Suprapubic skin (tissue), 4 donors: ENCODE measurements around the gene MAML2. TPM values are rescaled to one million over a fixed set of nuclear protein-coding genes. Genes with fewer than 3 reads are reported as not detected.

Experiments used
- DNase-seq, 2 donors: peaks; one replicate each; pipeline ENCODE4 v3.0.0-alpha.2; 2019; ENCODE audit warnings: low spot score in 2 of 2
- H3K27ac ChIP-seq: fragments of 200-600 bp; sonication (generic); one replicate; pipeline ENCODE4 v1.5.1; 2019
- H3K27me3 ChIP-seq: fragments of 200-600 bp; sonication (generic); one replicate; pipeline ENCODE4 v1.5.1; 2019
- H3K36me3 ChIP-seq: fragments of 200-600 bp; sonication (generic); one replicate; pipeline ENCODE4 v1.5.1; 2019
- H3K4me1 ChIP-seq: fragments of 200-600 bp; sonication (generic); one replicate; pipeline ENCODE4 v1.5.1; 2019
- H3K4me3 ChIP-seq: fragments of 200-600 bp; sonication (generic); one replicate; pipeline ENCODE4 v1.5.1; 2019; ENCODE audit warnings: mild to moderate bottlenecking
- H3K9me3 ChIP-seq: fragments of 200-600 bp; sonication (generic); one replicate; pipeline ENCODE4 v1.5.1; 2019
- CTCF ChIP-seq, 2 donors: fragments of 200-600 bp in 1 of 2; fragments of 450-650 bp in 1 of 2; sonication (generic) in 1 of 2; IDR thresholded peaks; one replicate each; pipeline ENCODE4 v1.5.1; 2016 to 2019; ENCODE audit warnings: antibody characterized with exemption in 2 of 2, mild to moderate bottlenecking in 1 of 2, moderate library complexity in 1 of 2
- EP300 ChIP-seq: sonication (generic); formaldehyde crosslinking; IDR thresholded peaks from one replicate; pipeline ENCODE4 v1.6.1; 2017; ENCODE audit warnings: antibody characterized with exemption
- POLR2A ChIP-seq, 2 donors: fragments of 450-650 bp; IDR thresholded peaks; one replicate each; pipeline ENCODE4 v1.6.1; 2017; ENCODE audit warnings: antibody characterized with exemption in 2 of 2, mild to moderate bottlenecking in 2 of 2, moderate library complexity in 2 of 2
- POLR2AphosphoS5 ChIP-seq, 3 donors: sonication (generic); formaldehyde crosslinking; IDR thresholded peaks; one replicate each; pipeline ENCODE4 v1.6.1; 2017; ENCODE audit warnings: antibody characterized with exemption in 3 of 3
- WGBS: methylation state at CpG from one replicate; pipeline ENCODE4 v1.1.5; 2018; 5-methylcytosine and 5-hydroxymethylcytosine counted together
- total RNA-seq, 4 donors: library from RNA; depleted of rRNA; stranded (reverse); fragments of >200 nt; gene quantifications; one replicate each; pipeline ENCODE4 v1.1.0, GENCODE V29; 2016

The MAML2 gene
- total RNA-seq, 4 donors from 2014 or later = 24.9 to 44.4 (median 30.9) TPM

GRCh38 chr11:96088914-96089313 lies 254.1 kb downstream of the MAML2 start:
- H3K27me3 ChIP-seq = no peaks in the 10 kb centered on the region

GRCh38 chr11:96086111-96086510 lies 256.9 kb downstream of the MAML2 start:
- Histone ChIP-seq H3K4me3 (no peak overlapping the region), H3K36me3 (no peaks in the 10 kb centered on the region), H3K27ac (no peak overlapping the region), H3K27me3 (no peaks in the 10 kb centered on the region), H3K9me3 (no peaks in the 10 kb centered on the region), H3K4me1 (peaks cover 17% of the 10 kb centered on the region)
- no peak for TF ChIP-seq POLR2AphosphoS5 (IDR thresholded peaks at IDR 0.05)
- TF ChIP-seq EP300 = no peak
- no peak for TF ChIP-seq POLR2A (IDR thresholded peaks at IDR 0.05)
- TF ChIP-seq CTCF (IDR thresholded peaks at IDR 0.05) = no peak
- DNase-seq = no peak
- 90% methylated on average over 1 of the region's 1 CpG for WGBS

More at GRCh38 chr11:96088914-96089313, 254.1 kb downstream of the MAML2 start:
- peaks cover 20% of the 10 kb centered on the region for H3K36me3 ChIP-seq
- no peak overlapping the region for H3K4me3 ChIP-seq
- peaks cover 19% of the 10 kb centered on the region for H3K4me1 ChIP-seq
- H3K9me3 ChIP-seq = no peaks in the 10 kb centered on the region
- H3K27ac ChIP-seq = no peak overlapping the region
- DNase-seq = no peak
- 53% methylated on average over 3 of the region's 3 CpGs for WGBS
- TF ChIP-seq POLR2AphosphoS5 (IDR thresholded peaks at IDR 0.05) (no peak), CTCF (IDR thresholded peaks at IDR 0.05) (no peak), POLR2A (IDR thresholded peaks at IDR 0.05) (no peak), EP300 (no peak)

GRCh38 chr11:96085319-96085930 lies 257.6 kb downstream of the MAML2 start:
- Histone ChIP-seq H3K36me3 (no peaks in the 10 kb centered on the region), H3K27me3 (no peaks in the 10 kb centered on the region), H3K4me1 (peaks cover 13% of the 10 kb centered on the region), H3K27ac (no peak overlapping the region), H3K4me3 (no peak overlapping the region), H3K9me3 (no peaks in the 10 kb centered on the region)
- 83% methylated on average over 1 of the region's 1 CpG for WGBS
- no peak for DNase-seq
- no peak for TF ChIP-seq EP300
- no peak for TF ChIP-seq POLR2A (IDR thresholded peaks at IDR 0.05)
- TF ChIP-seq CTCF (IDR thresholded peaks at IDR 0.05) = no peak
- no peak for TF ChIP-seq POLR2AphosphoS5 (IDR thresholded peaks at IDR 0.05)

GRCh38 chr11:96084610-96085318 lies 258.2 kb downstream of the MAML2 start:
- peaks cover 13% of the 10 kb centered on the region for H3K4me1 ChIP-seq
- H3K9me3 ChIP-seq = no peaks in the 10 kb centered on the region
- TF ChIP-seq POLR2AphosphoS5 (IDR thresholded peaks at IDR 0.05) (no peak), EP300 (no peak)
- DNase-seq = no peak
- no peak overlapping the region for H3K4me3 ChIP-seq
- H3K27ac ChIP-seq = peak overlapping the region; percentile 21
- H3K36me3 ChIP-seq = no peaks in the 10 kb centered on the region
- H3K27me3 ChIP-seq = no peaks in the 10 kb centered on the region
- WGBS = 67% methylated on average over 6 of the region's 6 CpGs

- no peak for DNase-seq
- no peak overlapping the region for H3K4me3 ChIP-seq
- H3K27ac ChIP-seq = no peak overlapping the region
- no peaks in the 10 kb centered on the region for H3K27me3 ChIP-seq
- no peak for TF ChIP-seq POLR2AphosphoS5 (IDR thresholded peaks at IDR 0.05)
- no peak for TF ChIP-seq POLR2A (IDR thresholded peaks at IDR 0.05)
- TF ChIP-seq CTCF (IDR thresholded peaks at IDR 0.05) = no peak
- TF ChIP-seq EP300 = no peak
- WGBS = 100% methylated on average over 2 of the region's 2 CpGs
- H3K36me3 ChIP-seq = no peaks in the 10 kb centered on the region
- no peaks in the 10 kb centered on the region for H3K9me3 ChIP-seq
- peaks cover 13% of the 10 kb centered on the region for H3K4me1 ChIP-seq
These were observed 260.1 kb downstream of the MAML2 start for GRCh38 chr11:96082936-96083335.
